KOPT-K1 (cell line): ENCODE results near the gene TM7SF2.
"Not testable (repeated sequence)": the region's sequence is repeated elsewhere in the genome, so short reads cannot be mapped to it uniquely, and the experiment has no call there.

Experiments
- H3K27ac ChIP-seq: fragments of 200-600 bp; sonication (generic); 2 replicates; pipeline ENCODE4 v1.5.1; 2016; ENCODE audit warnings: antibody characterized with exemption, mild to moderate bottlenecking, low read depth, low read length; ENCODE audit not compliant: poor library complexity, severe bottlenecking
- H3K36me3 ChIP-seq: fragments of 200-600 bp; sonication (generic); 2 replicates; pipeline ENCODE4 v1.5.1; 2017; ENCODE audit warnings: antibody characterized with exemption, mild to moderate bottlenecking, low read length, moderate library complexity; ENCODE audit not compliant: insufficient read depth
- H3K9me3 ChIP-seq: fragments of 200-600 bp; sonication (generic); 2 replicates; pipeline ENCODE4 v1.5.1; 2017; ENCODE audit warnings: antibody characterized with exemption, low read length, mild to moderate bottlenecking; ENCODE audit not compliant: insufficient read depth, poor library complexity, severe bottlenecking

Gene TM7SF2

GRCh38 chr11:65136515-65137096, 24.9 kb downstream of the TM7SF2 start:
- no peak overlapping the region for H3K27ac ChIP-seq
- no peaks in the 10 kb centered on the region for H3K9me3 ChIP-seq
- H3K36me3 ChIP-seq: peaks cover 15% of the 10 kb centered on the region

GRCh38 chr11:65141896-65142494, 30.3 kb downstream of the TM7SF2 start:
- Histone ChIP-seq H3K36me3 (no peaks in the 10 kb centered on the region), H3K9me3 (no peaks in the 10 kb centered on the region), H3K27ac (no peak overlapping the region)

- no peak overlapping the region for H3K27ac ChIP-seq
- H3K36me3 ChIP-seq: no peaks in the 10 kb centered on the region
- H3K9me3 ChIP-seq: peaks cover 5% of the 10 kb centered on the region
Observed at GRCh38 chr11:65147352-65148075, 35.8 kb downstream of the TM7SF2 start.

- no peaks in the 10 kb centered on the region for H3K36me3 ChIP-seq
- H3K9me3 ChIP-seq: peaks cover 5% of the 10 kb centered on the region
- no peak overlapping the region for H3K27ac ChIP-seq
Observed at GRCh38 chr11:65148657-65149056, 37.0 kb downstream of the TM7SF2 start.

- not testable (repeated sequence) for H3K36me3 ChIP-seq, H3K9me3 ChIP-seq, H3K27ac ChIP-seq
Observed at GRCh38 chr11:65150131-65150508, 38.4 kb downstream of the TM7SF2 start.

- Histone ChIP-seq H3K36me3 (no peaks in the 10 kb centered on the region), H3K27ac (no peak overlapping the region), H3K9me3 (peaks cover 5% of the 10 kb centered on the region)
Observed at GRCh38 chr11:65150509-65151299, 39.0 kb downstream of the TM7SF2 start.

- H3K27ac ChIP-seq: no peak overlapping the region
- H3K9me3 ChIP-seq: peaks cover 5% of the 10 kb centered on the region
- H3K36me3 ChIP-seq: no peaks in the 10 kb centered on the region
Observed at GRCh38 chr11:65151331-65151899, 39.7 kb downstream of the TM7SF2 start.

GRCh38 chr11:65152122-65152521, 40.5 kb downstream of the TM7SF2 start:
- Histone ChIP-seq H3K9me3 (peaks cover 4% of the 10 kb centered on the region), H3K36me3 (no peaks in the 10 kb centered on the region), H3K27ac (no peak overlapping the region)

GRCh38 chr11:65156256-65156655, 44.6 kb downstream of the TM7SF2 start:
- H3K9me3 ChIP-seq: no peaks in the 10 kb centered on the region
- no peaks in the 10 kb centered on the region for H3K36me3 ChIP-seq
- no peak overlapping the region for H3K27ac ChIP-seq

- Histone ChIP-seq H3K27ac (no peak overlapping the region), H3K36me3 (no peaks in the 10 kb centered on the region), H3K9me3 (no peaks in the 10 kb centered on the region)
Observed at GRCh38 chr11:65156926-65157325, 45.3 kb downstream of the TM7SF2 start.

GRCh38 chr11:65157336-65157735, 45.7 kb downstream of the TM7SF2 start:
- H3K27ac ChIP-seq: no peak overlapping the region
- no peaks in the 10 kb centered on the region for H3K9me3 ChIP-seq
- no peaks in the 10 kb centered on the region for H3K36me3 ChIP-seq

GRCh38 chr11:65159012-65159411, 47.3 kb downstream of the TM7SF2 start:
- no peak overlapping the region for H3K27ac ChIP-seq
- H3K36me3 ChIP-seq: no peaks in the 10 kb centered on the region
- no peaks in the 10 kb centered on the region for H3K9me3 ChIP-seq

GRCh38 chr11:65160643-65161042, 49.0 kb downstream of the TM7SF2 start:
- no peaks in the 10 kb centered on the region for H3K9me3 ChIP-seq
- no peak overlapping the region for H3K27ac ChIP-seq
- no peaks in the 10 kb centered on the region for H3K36me3 ChIP-seq

- Histone ChIP-seq H3K27ac (no peak overlapping the region), H3K9me3 (no peaks in the 10 kb centered on the region), H3K36me3 (no peaks in the 10 kb centered on the region)
Observed at GRCh38 chr11:65163684-65164083, 52.0 kb downstream of the TM7SF2 start.
